Nephron (organoid): ENCODE results near the gene SULT4A1.
A peak's percentile ranks its signal among the peaks of the same experiment; 100 is the strongest.
"Not testable (repeated sequence)": the region's sequence is repeated elsewhere in the genome, so short reads cannot be mapped to it uniquely, and the experiment has no call there.

Experiments used
- H3K27ac Mint-ChIP-seq, 3 experiments: 2 replicates each; pipeline ENCODE4 v1.8.0; 2020; ENCODE audit warnings: mixed read lengths in 3 of 3, mild to moderate bottlenecking in 2 of 3, moderate library complexity in 1 of 3
- H3K27me3 Mint-ChIP-seq: 2 replicates; pipeline ENCODE4 v1.8.0; 2021; ENCODE audit warnings: low read depth, mild to moderate bottlenecking, moderate library complexity, mixed read lengths
- H3K36me3 Mint-ChIP-seq: 2 replicates; pipeline ENCODE4 v1.8.0; 2020; ENCODE audit warnings: low read depth, mixed read lengths
- H3K4me1 Mint-ChIP-seq: 2 replicates; pipeline ENCODE4 v1.8.0; 2020; ENCODE audit warnings: mixed read lengths
- H3K4me3 Mint-ChIP-seq, 3 experiments: 2 replicates each; pipeline ENCODE4 v1.8.0; 2020; ENCODE audit warnings: mild to moderate bottlenecking in 3 of 3, mixed read lengths in 3 of 3, moderate library complexity in 2 of 3
- H3K9me3 Mint-ChIP-seq: 2 replicates; pipeline ENCODE4 v1.8.0; 2020; ENCODE audit warnings: mixed read lengths
- TF ChIP-seq, protein P1 (sequence below), 3 experiments: fragments of 200-600 bp; sonication (generic); IDR thresholded peaks; one replicate each; pipeline ENCODE4 v1.5.0; 2021; ENCODE audit warnings: antibody characterized with exemption in 3 of 3; ENCODE audit not compliant: unreplicated experiment in 3 of 3

SULT4A1 gene

DNA sequence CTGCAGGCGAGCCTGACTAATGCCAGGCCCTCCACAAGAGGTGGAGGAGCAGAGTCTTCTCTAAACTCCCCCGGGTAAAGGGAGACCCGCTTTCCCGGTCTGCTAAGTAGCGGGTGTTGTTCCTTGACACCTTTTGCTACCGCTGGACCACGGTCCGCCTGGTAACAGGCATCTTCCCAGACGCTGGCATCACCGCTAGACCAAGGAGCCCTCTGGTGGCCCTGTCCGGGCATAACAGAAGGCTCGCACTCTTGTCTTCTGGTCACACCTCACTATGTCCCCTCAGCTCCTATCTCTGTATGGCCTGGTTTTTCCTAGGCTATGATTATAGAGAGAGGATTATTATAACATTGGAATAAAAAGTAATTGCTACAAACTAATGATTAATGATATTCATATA lies 42.1 kb upstream of the SULT4A1 start:
- H3K27me3 Mint-ChIP-seq, result peaks cover 41% of the 10 kb centered on the region
- not testable (repeated sequence) for H3K9me3 Mint-ChIP-seq, H3K27ac Mint-ChIP-seq, H3K4me3 Mint-ChIP-seq, H3K4me1 Mint-ChIP-seq, H3K36me3 Mint-ChIP-seq
- TF ChIP-seq, protein P1, sequence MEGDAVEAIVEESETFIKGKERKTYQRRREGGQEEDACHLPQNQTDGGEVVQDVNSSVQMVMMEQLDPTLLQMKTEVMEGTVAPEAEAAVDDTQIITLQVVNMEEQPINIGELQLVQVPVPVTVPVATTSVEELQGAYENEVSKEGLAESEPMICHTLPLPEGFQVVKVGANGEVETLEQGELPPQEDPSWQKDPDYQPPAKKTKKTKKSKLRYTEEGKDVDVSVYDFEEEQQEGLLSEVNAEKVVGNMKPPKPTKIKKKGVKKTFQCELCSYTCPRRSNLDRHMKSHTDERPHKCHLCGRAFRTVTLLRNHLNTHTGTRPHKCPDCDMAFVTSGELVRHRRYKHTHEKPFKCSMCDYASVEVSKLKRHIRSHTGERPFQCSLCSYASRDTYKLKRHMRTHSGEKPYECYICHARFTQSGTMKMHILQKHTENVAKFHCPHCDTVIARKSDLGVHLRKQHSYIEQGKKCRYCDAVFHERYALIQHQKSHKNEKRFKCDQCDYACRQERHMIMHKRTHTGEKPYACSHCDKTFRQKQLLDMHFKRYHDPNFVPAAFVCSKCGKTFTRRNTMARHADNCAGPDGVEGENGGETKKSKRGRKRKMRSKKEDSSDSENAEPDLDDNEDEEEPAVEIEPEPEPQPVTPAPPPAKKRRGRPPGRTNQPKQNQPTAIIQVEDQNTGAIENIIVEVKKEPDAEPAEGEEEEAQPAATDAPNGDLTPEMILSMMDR (IDR thresholded peaks at IDR 0.05; ENCODE audit: unreplicated experiment in 3 of 3), result peak; percentile 23 to 36 (median 27)

DNA sequence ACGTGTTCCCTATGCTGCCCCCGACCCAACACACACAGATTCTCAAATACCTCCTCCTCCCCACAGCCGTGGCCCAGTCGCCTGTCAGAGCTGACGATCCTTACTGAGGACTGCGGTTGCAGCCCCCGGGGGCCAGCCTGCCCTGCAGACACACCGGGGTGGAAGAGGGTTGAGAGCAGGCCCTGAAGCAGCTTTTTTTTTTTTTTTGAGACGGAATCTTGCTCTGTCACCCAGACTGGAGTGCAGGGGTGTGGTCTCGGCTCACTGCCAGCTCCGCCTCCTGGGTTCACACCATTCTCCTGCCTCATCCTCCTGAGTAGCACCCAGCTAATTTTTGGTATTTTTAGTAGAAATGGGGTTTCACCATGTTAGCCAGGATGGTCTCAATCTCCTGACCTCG lies 40.7 kb upstream of the SULT4A1 start:
- not testable (repeated sequence) for H3K4me1 Mint-ChIP-seq, H3K4me3 Mint-ChIP-seq, H3K9me3 Mint-ChIP-seq

DNA sequence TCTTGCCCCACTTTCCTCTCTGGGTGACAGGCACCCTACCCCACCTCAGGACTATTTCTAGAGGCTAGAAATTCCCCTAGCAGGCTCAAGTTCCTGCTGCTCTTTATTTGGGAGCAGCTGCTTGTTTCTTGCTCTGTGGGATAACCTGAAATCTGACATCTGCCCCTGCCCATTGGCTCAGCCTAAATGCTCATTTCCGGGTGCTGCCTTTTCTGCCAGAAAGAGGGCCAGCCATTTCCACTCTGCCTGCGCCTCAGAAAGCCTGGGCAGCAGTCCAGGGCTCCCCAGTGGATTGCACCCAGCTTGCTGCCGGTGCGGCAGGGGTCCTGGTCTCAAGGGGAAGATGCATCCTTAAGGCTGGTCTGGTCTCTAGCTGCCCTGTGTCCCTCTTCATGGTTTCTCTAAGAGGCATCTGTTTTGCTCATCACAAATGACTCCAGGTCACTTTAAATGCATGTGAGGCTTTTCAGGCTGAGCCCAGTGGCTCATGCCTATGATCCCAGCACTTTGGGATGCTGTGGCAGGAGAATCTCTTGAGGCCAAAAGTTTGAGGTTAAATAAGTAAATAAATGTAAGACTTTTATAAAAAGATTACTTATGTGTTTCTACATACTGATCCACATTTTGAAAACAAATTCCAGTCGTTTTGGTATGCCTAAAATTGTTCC lies 39.8 kb upstream of the SULT4A1 start:
- H3K9me3 Mint-ChIP-seq, result no peaks in the 10 kb centered on the region
- H3K27me3 Mint-ChIP-seq, result peaks cover 36% of the 10 kb centered on the region
- no peaks in the 10 kb centered on the region for H3K36me3 Mint-ChIP-seq
- no peak overlapping the region for H3K4me3 Mint-ChIP-seq
- peaks cover 9% of the 10 kb centered on the region for H3K4me1 Mint-ChIP-seq
- no peak overlapping the region for H3K27ac Mint-ChIP-seq
- TF ChIP-seq, protein P1 (IDR thresholded peaks at IDR 0.05; ENCODE audit: unreplicated experiment in 3 of 3), result no peak

More for the DNA sequence above, 40.7 kb upstream of the SULT4A1 start:
- H3K27me3 Mint-ChIP-seq, result peaks cover 40% of the 10 kb centered on the region
- H3K36me3 Mint-ChIP-seq, H3K27ac Mint-ChIP-seq: not testable (repeated sequence)

DNA sequence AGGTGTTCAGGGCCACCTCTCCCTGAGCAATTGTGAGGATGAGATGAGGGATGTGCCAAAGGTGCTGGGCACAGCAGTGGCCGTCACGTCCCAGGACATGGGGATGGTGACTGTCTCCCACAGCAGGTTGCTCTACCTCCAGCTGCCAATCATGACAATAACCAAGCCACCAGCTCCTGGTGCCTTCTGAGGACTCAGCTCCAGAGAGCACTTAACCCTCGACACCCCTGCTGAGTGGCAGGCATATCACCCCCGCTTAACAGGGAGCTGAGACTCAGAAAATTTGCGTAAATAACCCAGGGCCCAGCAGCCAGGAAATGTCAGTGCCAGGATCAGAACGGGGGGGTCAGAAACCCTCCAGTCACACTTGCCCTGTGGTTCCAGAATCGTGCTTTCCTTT lies 37.9 kb upstream of the SULT4A1 start:
- H3K9me3 Mint-ChIP-seq, result no peaks in the 10 kb centered on the region
- H3K4me1 Mint-ChIP-seq, result peaks cover 9% of the 10 kb centered on the region
- no peak overlapping the region for H3K4me3 Mint-ChIP-seq
- H3K27me3 Mint-ChIP-seq, result peaks cover 47% of the 10 kb centered on the region
- TF ChIP-seq, protein P1 (IDR thresholded peaks at IDR 0.05; ENCODE audit: unreplicated experiment in 3 of 3), result no peak
- no peaks in the 10 kb centered on the region for H3K36me3 Mint-ChIP-seq
- no peak overlapping the region for H3K27ac Mint-ChIP-seq

DNA sequence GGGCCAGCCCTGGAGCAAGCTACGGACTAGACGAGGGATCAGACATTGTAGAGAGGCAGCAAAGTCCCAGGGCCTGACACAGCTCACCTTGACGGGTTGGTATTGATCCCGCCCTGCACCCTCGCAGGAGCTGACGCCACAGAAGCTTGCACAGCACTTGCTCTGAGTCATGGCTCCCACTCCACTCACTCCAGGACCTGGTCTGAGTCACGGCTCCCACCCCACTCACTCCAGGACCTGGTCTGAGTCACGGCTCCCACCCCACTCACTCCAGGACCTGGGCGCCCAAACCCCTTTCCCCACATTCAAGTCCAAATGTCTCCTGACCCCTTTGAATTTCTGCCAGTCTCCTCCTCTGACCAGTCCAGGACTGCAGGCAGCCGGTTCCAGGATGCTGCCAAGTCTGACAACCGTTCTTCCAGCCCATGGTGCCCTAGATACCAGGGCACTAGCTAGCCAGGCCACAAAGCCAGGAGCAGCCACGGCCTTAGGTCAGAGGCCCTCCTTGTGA lies 35.5 kb upstream of the SULT4A1 start:
- H3K27ac Mint-ChIP-seq, result no peak overlapping the region
- TF ChIP-seq, protein P1 (IDR thresholded peaks at IDR 0.05; ENCODE audit: unreplicated experiment in 3 of 3), result no peak
- peaks cover 9% of the 10 kb centered on the region for H3K4me1 Mint-ChIP-seq
- H3K27me3 Mint-ChIP-seq, result peaks cover 66% of the 10 kb centered on the region
- no peaks in the 10 kb centered on the region for H3K36me3 Mint-ChIP-seq
- no peak overlapping the region for H3K4me3 Mint-ChIP-seq
- H3K9me3 Mint-ChIP-seq, result no peaks in the 10 kb centered on the region

DNA sequence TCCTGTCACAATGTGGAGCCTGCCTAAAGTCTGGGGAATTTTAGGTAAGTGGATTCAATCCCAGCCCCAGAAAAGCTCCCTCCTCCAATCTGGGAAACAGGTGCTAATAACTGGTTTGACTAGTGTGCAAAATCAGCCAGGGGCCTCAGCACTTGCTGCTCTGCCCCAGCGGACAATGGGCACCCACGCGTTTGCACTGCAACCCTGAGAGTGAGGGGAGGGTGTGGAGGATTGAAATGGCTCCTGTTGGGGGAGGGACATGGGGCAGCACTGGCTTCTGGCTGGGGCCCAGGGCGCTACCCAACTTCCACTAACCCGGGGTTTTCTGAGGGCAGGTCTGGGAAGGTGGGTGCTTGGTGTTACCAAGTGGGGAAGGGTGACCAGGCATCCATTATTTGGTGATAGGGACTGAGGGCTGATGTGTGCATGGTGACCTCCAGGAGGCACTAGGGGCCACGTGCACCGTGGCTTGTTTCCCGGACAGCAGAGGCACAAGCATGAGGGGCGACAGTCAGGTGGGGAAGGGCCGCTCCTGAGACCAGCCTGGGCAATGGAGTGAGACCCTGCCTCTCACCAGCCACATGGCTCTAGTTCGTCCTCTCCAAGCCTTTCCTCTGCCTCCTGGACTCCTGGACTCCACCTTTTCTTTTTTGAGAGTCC lies 33.8 kb upstream of the SULT4A1 start:
- Mint-ChIP-seq H3K36me3 (no peaks in the 10 kb centered on the region), H3K27ac (no peak overlapping the region), H3K4me3 (no peak overlapping the region), H3K9me3 (no peaks in the 10 kb centered on the region), H3K27me3 (peaks cover 74% of the 10 kb centered on the region), H3K4me1 (no peaks in the 10 kb centered on the region)
- TF ChIP-seq, protein P1 (IDR thresholded peaks at IDR 0.05; ENCODE audit: unreplicated experiment in 3 of 3), result no peak
